IPS DF 4.7 (cell line): Measurements from ENCODE around the gene PARVB.

Experiments used
- DNase-seq: peaks from one replicate; pipeline ENCODE4 v3.0.0-alpha.2; 2013; ENCODE audit warnings: low spot score; ENCODE audit errors: extremely low read depth

Gene PARVB

GRCh38 chr22:44159221-44159620 lies 135.1 kb downstream of the PARVB start:
- no peak for DNase-seq

- DNase-seq: no peak
Observed at GRCh38 chr22:44159811-44160210, 135.7 kb downstream of the PARVB start.

- DNase-seq: no peak
Observed at GRCh38 chr22:44160421-44160820, 136.3 kb downstream of the PARVB start.

- no peak for DNase-seq
Observed at GRCh38 chr22:44161673-44162072, 137.6 kb downstream of the PARVB start.

- no peak for DNase-seq
Observed at GRCh38 chr22:44162960-44163359, 138.9 kb downstream of the PARVB start.

GRCh38 chr22:44163536-44163935 lies 139.4 kb downstream of the PARVB start:
- no peak for DNase-seq

- no peak for DNase-seq
Observed at GRCh38 chr22:44164031-44164430, 139.9 kb downstream of the PARVB start.

- no peak for DNase-seq
Observed at GRCh38 chr22:44165286-44165874, 141.3 kb downstream of the PARVB start.

GRCh38 chr22:44166498-44167276 lies 142.6 kb downstream of the PARVB start:
- no peak for DNase-seq

- DNase-seq: no peak
Observed at GRCh38 chr22:44167501-44167900, 143.4 kb downstream of the PARVB start.

- DNase-seq: no peak
Observed at GRCh38 chr22:44168206-44168605, 144.1 kb downstream of the PARVB start.

GRCh38 chr22:44170470-44170869 lies 146.4 kb downstream of the PARVB start:
- DNase-seq: no peak

- DNase-seq: no peak
Observed at GRCh38 chr22:44171561-44171960, 147.5 kb downstream of the PARVB start.

GRCh38 chr22:44172370-44173108 lies 148.4 kb downstream of the PARVB start:
- no peak for DNase-seq

GRCh38 chr22:44173154-44173553 lies 149.1 kb downstream of the PARVB start:
- no peak for DNase-seq

- no peak for DNase-seq
Observed at GRCh38 chr22:44175676-44176075, 151.6 kb downstream of the PARVB start.

GRCh38 chr22:44179196-44179988 lies 155.3 kb downstream of the PARVB start:
- no peak for DNase-seq

- DNase-seq: no peak
Observed at GRCh38 chr22:44179989-44180705, 156.0 kb downstream of the PARVB start.

- DNase-seq: peak; percentile 22
Observed at GRCh38 chr22:44180706-44181032, 156.6 kb downstream of the PARVB start, which contains the start of gene PARVG. PARVG (plus strand) TSS chr22:44180925; CDS start chr22:44183330, 2,405 bp downstream.

- DNase-seq: no peak
Observed at GRCh38 chr22:44181033-44181911, 157.2 kb downstream of the PARVB start.
